Upper lobe of left lung (tissue), 4 donors: Measurements from ENCODE around the gene FBXO48.

Source experiments
- EP300 ChIP-seq, 4 donors: sonication (generic); formaldehyde crosslinking; IDR thresholded peaks; one replicate each; pipeline ENCODE4 v1.5.1; 2017; ENCODE audit warnings: antibody characterized with exemption in 4 of 4, control low read depth in 2 of 4
- POLR2A ChIP-seq, 4 donors: fragments of 450-650 bp; IDR thresholded peaks; one replicate each; pipeline ENCODE4 v1.5.1; 2016 to 2017; ENCODE audit warnings: antibody characterized with exemption in 4 of 4, mild to moderate bottlenecking in 2 of 4
- POLR2AphosphoS5 ChIP-seq, 2 donors: sonication (generic); formaldehyde crosslinking; IDR thresholded peaks; one replicate each; pipeline ENCODE4 v1.5.1; 2017; ENCODE audit warnings: antibody characterized with exemption in 2 of 2
- TF ChIP-seq, protein P1 (sequence below), 6 experiments: fragments of 450-650 bp in 4 of 6; fragments of 200-600 bp in 2 of 6; sonication (generic) in 2 of 6; IDR thresholded peaks; one replicate each; pipeline ENCODE4 v1.5.1; 2016 to 2019; ENCODE audit warnings: antibody characterized with exemption in 6 of 6

DNA sequence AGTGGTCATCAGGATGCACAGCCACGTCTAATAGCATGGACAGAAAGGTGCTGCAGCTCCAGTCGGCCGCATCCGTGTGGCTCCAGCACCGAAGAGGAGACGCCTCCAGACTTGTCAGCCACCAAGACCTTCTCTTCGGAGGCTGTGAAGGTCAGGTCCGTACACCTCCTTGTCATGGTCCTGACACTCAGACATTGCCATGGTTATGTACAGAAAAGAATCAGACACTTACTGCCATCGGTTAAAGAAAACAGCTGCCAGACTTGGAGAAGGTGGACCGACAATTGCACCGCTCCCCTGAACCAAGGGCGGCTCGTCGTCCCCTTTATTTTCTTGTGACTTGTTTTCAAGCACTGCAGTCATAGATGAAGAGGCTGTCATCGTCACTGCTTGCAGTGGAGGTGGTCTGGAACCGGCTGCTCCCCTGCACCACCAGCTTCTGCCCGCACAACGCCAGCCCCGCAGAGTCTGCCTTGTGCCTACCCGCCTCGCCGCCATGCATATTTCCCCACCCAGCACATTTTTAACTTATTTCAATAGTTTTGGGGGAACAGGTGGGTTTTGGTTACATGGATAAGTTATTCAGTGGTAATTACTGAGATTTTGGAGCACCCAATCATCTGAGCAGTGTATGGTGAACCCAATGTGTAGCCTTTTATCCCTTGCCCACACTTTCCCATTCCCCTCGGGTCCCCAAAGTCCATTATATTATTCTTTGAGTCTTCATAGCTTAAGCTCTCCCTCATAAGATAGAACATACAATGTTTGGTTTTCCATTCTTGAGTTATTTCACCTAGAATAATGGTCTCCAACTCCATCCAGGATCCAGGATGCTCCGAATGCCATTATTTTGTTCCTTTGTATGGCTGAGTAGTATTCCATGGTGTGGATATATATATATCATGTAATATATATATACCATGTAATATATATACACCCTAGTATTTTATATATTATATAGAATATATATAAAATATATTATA, 18.1 kb downstream of the FBXO48 start:
- no peak for TF ChIP-seq POLR2AphosphoS5 (IDR thresholded peaks at IDR 0.05)
- no peak for TF ChIP-seq POLR2A (IDR thresholded peaks at IDR 0.05)
- TF ChIP-seq, protein P1, sequence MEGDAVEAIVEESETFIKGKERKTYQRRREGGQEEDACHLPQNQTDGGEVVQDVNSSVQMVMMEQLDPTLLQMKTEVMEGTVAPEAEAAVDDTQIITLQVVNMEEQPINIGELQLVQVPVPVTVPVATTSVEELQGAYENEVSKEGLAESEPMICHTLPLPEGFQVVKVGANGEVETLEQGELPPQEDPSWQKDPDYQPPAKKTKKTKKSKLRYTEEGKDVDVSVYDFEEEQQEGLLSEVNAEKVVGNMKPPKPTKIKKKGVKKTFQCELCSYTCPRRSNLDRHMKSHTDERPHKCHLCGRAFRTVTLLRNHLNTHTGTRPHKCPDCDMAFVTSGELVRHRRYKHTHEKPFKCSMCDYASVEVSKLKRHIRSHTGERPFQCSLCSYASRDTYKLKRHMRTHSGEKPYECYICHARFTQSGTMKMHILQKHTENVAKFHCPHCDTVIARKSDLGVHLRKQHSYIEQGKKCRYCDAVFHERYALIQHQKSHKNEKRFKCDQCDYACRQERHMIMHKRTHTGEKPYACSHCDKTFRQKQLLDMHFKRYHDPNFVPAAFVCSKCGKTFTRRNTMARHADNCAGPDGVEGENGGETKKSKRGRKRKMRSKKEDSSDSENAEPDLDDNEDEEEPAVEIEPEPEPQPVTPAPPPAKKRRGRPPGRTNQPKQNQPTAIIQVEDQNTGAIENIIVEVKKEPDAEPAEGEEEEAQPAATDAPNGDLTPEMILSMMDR (IDR thresholded peaks at IDR 0.05), result no peak
- TF ChIP-seq EP300 (IDR thresholded peaks at IDR 0.05), result no peak
